ENCODE data around the gene YPEL2. TPM values are rescaled to one million over a fixed set of nuclear protein-coding genes. Genes with fewer than 3 reads are reported as not detected.

The YPEL2 gene
- total RNA-seq, 1 experiment from 2014 or later: 2.2 TPM

DNA sequence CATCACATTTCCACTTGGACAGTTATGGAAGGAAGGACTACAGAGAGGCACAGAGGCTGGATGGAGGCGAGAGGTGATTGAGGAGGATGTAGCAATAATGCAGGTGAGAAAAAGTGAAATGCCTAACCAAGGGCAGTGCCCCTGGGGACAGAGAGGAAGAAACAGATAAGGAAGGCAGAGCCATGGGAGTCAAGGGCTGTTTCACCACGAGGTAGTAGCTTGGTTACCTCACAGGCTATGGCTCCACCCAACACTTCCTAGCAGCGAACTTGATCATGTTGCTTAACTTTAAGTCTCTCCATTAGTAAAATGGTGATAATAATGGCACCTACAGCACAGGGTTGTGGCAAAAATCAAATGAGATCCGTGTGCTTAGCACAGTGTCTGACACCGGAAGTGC is 83.9 kb downstream of the YPEL2 start:
- H3K27ac Mint-ChIP-seq: no peak overlapping the region
- ATAC-seq: no peak
- POLR2A ChIA-PET: no interaction called here

More for the DNA sequence above, 83.9 kb downstream of the YPEL2 start:
- CTCF ChIA-PET: interaction anchor here (1.3 to 3.5 kb wide), 3 partner anchors 26 to 86 kb away, joined by 3 to 12 read pairs (median 4); no protein-coding TSS in a partner anchor
- no peak for DNase-seq (ENCODE audit: low spot score)
- no peak overlapping the region for H3K4me3 Mint-ChIP-seq
- H3K4me1 Mint-ChIP-seq: no peaks in the 10 kb centered on the region
- H3K27me3 Mint-ChIP-seq (ENCODE audit: low read depth): no peaks in the 10 kb centered on the region; the same call in 1 of the 2 replicates
- H3K9me3 Mint-ChIP-seq: peaks cover 16% of the 10 kb centered on the region
- no peak for TF ChIP-seq NFE2L1 (CRISPR knock-in tag; IDR thresholded peaks at IDR 0.05)
- TF ChIP-seq, protein P1, sequence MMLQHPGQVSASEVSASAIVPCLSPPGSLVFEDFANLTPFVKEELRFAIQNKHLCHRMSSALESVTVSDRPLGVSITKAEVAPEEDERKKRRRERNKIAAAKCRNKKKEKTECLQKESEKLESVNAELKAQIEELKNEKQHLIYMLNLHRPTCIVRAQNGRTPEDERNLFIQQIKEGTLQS (CRISPR knock-in tag; conservative IDR thresholded peaks at IDR 0.05): no peak
- TF ChIP-seq KAT7 (CRISPR knock-in tag; IDR thresholded peaks at IDR 0.05; ENCODE audit: borderline replicate concordance): no peak
- TF ChIP-seq ELF4 (CRISPR knock-in tag; IDR thresholded peaks at IDR 0.05; ENCODE audit: low read depth): no peak
- TF ChIP-seq HMGA2 (CRISPR knock-in tag; IDR thresholded peaks at IDR 0.05): no peak
- TF ChIP-seq, protein P2, sequence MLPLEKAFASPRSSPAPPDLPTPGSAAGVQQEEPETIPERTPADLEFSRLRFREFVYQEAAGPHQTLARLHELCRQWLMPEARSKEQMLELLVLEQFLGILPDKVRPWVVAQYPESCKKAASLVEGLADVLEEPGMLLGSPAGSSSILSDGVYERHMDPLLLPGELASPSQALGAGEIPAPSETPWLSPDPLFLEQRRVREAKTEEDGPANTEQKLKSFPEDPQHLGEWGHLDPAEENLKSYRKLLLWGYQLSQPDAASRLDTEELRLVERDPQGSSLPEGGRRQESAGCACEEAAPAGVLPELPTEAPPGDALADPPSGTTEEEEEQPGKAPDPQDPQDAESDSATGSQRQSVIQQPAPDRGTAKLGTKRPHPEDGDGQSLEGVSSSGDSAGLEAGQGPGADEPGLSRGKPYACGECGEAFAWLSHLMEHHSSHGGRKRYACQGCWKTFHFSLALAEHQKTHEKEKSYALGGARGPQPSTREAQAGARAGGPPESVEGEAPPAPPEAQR (CRISPR knock-in tag; IDR thresholded peaks at IDR 0.05): no peak
- TF ChIP-seq, protein P3, sequence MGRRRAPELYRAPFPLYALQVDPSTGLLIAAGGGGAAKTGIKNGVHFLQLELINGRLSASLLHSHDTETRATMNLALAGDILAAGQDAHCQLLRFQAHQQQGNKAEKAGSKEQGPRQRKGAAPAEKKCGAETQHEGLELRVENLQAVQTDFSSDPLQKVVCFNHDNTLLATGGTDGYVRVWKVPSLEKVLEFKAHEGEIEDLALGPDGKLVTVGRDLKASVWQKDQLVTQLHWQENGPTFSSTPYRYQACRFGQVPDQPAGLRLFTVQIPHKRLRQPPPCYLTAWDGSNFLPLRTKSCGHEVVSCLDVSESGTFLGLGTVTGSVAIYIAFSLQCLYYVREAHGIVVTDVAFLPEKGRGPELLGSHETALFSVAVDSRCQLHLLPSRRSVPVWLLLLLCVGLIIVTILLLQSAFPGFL (CRISPR knock-in tag; IDR thresholded peaks at IDR 0.05; ENCODE audit: borderline replicate concordance): no peak
- TF ChIP-seq, protein P4, sequence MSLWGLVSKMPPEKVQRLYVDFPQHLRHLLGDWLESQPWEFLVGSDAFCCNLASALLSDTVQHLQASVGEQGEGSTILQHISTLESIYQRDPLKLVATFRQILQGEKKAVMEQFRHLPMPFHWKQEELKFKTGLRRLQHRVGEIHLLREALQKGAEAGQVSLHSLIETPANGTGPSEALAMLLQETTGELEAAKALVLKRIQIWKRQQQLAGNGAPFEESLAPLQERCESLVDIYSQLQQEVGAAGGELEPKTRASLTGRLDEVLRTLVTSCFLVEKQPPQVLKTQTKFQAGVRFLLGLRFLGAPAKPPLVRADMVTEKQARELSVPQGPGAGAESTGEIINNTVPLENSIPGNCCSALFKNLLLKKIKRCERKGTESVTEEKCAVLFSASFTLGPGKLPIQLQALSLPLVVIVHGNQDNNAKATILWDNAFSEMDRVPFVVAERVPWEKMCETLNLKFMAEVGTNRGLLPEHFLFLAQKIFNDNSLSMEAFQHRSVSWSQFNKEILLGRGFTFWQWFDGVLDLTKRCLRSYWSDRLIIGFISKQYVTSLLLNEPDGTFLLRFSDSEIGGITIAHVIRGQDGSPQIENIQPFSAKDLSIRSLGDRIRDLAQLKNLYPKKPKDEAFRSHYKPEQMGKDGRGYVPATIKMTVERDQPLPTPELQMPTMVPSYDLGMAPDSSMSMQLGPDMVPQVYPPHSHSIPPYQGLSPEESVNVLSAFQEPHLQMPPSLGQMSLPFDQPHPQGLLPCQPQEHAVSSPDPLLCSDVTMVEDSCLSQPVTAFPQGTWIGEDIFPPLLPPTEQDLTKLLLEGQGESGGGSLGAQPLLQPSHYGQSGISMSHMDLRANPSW (CRISPR knock-in tag; conservative IDR thresholded peaks at IDR 0.05; ENCODE audit: low read depth): no peak
- TF ChIP-seq ETV6 (CRISPR knock-in tag; IDR thresholded peaks at IDR 0.05): no peak
- TF ChIP-seq, protein P5, sequence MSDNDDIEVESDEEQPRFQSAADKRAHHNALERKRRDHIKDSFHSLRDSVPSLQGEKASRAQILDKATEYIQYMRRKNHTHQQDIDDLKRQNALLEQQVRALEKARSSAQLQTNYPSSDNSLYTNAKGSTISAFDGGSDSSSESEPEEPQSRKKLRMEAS (CRISPR knock-in tag; IDR thresholded peaks at IDR 0.05): no peak
- TF ChIP-seq NR2C2 (CRISPR knock-in tag; IDR thresholded peaks at IDR 0.05): no peak
- TF ChIP-seq, protein P6, sequence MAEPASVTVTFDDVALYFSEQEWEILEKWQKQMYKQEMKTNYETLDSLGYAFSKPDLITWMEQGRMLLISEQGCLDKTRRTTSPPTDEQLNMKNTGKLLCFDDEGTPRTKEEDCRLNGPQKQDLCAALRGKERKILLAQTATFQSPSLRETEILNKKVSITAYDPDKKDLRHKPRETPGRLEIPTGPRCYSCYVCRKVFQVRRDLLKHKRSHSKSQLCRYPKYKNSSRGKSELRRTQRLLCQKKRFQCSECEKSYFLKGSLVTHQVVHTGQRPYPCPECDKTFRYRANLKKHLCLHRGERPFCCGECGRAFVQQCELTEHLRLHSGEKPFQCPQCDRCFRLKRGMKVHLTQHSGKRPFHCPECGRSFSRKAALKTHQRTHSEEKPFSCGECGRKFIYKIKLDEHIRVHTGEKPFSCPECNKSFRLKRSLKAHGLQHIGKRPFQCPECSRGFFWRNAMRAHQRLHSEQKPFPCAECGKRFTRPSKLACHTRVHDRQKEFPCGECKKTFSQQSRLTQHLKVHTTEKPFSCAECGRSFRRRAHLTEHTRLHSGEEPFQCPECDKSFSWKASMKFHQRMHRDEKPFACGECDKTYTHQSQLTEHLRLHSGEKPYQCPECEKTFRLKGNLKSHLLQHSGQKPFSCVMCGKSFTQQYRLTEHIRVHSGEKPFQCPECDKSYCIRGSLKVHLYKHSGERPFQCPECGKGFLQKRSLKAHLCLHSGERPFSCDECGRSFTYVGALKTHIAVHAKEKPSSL (CRISPR knock-in tag; conservative IDR thresholded peaks at IDR 0.05): no peak
- TF ChIP-seq ZNF416 (CRISPR knock-in tag; IDR thresholded peaks at IDR 0.05): no peak
- TF ChIP-seq ZNF317 (CRISPR knock-in tag; IDR thresholded peaks at IDR 0.05; ENCODE audit: borderline replicate concordance, low read depth): no peak
- TF ChIP-seq, protein P7, sequence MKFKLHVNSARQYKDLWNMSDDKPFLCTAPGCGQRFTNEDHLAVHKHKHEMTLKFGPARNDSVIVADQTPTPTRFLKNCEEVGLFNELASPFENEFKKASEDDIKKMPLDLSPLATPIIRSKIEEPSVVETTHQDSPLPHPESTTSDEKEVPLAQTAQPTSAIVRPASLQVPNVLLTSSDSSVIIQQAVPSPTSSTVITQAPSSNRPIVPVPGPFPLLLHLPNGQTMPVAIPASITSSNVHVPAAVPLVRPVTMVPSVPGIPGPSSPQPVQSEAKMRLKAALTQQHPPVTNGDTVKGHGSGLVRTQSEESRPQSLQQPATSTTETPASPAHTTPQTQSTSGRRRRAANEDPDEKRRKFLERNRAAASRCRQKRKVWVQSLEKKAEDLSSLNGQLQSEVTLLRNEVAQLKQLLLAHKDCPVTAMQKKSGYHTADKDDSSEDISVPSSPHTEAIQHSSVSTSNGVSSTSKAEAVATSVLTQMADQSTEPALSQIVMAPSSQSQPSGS (CRISPR knock-in tag; IDR thresholded peaks at IDR 0.05; ENCODE audit: borderline replicate concordance, low read depth): no peak
- no peak for TF ChIP-seq MXD4 (CRISPR knock-in tag; IDR thresholded peaks at IDR 0.05; ENCODE audit: borderline replicate concordance)
- TF ChIP-seq, protein P8, sequence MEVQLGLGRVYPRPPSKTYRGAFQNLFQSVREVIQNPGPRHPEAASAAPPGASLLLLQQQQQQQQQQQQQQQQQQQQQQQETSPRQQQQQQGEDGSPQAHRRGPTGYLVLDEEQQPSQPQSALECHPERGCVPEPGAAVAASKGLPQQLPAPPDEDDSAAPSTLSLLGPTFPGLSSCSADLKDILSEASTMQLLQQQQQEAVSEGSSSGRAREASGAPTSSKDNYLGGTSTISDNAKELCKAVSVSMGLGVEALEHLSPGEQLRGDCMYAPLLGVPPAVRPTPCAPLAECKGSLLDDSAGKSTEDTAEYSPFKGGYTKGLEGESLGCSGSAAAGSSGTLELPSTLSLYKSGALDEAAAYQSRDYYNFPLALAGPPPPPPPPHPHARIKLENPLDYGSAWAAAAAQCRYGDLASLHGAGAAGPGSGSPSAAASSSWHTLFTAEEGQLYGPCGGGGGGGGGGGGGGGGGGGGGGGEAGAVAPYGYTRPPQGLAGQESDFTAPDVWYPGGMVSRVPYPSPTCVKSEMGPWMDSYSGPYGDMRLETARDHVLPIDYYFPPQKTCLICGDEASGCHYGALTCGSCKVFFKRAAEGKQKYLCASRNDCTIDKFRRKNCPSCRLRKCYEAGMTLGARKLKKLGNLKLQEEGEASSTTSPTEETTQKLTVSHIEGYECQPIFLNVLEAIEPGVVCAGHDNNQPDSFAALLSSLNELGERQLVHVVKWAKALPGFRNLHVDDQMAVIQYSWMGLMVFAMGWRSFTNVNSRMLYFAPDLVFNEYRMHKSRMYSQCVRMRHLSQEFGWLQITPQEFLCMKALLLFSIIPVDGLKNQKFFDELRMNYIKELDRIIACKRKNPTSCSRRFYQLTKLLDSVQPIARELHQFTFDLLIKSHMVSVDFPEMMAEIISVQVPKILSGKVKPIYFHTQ (CRISPR knock-in tag; IDR thresholded peaks at IDR 0.05): no peak
- no peaks in the 10 kb centered on the region for H3K36me3 Mint-ChIP-seq

Measured in WTC11 (cell line).